IMR-90 (cell line): ENCODE measurements around the gene CMTM8.

Experiments
- MAFK ChIP-seq: IDR thresholded peaks from 2 replicates; pipeline ENCODE4 v1.6.1; 2012; ENCODE audit warnings: low read depth, low read length, improper control_type of control experiment
- MAZ ChIP-seq: IDR thresholded peaks from 2 replicates; pipeline ENCODE4 v1.6.1; 2012; ENCODE audit warnings: low read depth, mild to moderate bottlenecking, low read length, improper control_type of control experiment, moderate library complexity, borderline replicate concordance
- POLR2A ChIP-seq: IDR thresholded peaks from 2 replicates; pipeline ENCODE4 v1.6.1; 2012; ENCODE audit warnings: mild to moderate bottlenecking, low read depth, low read length
- RAD21 ChIP-seq: IDR thresholded peaks from 2 replicates; pipeline ENCODE4 v1.6.1; 2012; ENCODE audit warnings: low read length, improper control_type of control experiment
- SMC3 ChIP-seq: fragments of 150-350 bp; IDR thresholded peaks from 2 replicates; pipeline ENCODE4 v1.6.1; 2016; ENCODE audit warnings: low read depth, mild to moderate bottlenecking, antibody characterized with exemption, low read length, moderate library complexity
- TF ChIP-seq, protein P1 (sequence below): conservative IDR thresholded peaks from 2 replicates; pipeline ENCODE4 v1.5.1; 2012; ENCODE audit warnings: mild to moderate bottlenecking, low read depth, low read length, improper control_type of control experiment

DNA sequence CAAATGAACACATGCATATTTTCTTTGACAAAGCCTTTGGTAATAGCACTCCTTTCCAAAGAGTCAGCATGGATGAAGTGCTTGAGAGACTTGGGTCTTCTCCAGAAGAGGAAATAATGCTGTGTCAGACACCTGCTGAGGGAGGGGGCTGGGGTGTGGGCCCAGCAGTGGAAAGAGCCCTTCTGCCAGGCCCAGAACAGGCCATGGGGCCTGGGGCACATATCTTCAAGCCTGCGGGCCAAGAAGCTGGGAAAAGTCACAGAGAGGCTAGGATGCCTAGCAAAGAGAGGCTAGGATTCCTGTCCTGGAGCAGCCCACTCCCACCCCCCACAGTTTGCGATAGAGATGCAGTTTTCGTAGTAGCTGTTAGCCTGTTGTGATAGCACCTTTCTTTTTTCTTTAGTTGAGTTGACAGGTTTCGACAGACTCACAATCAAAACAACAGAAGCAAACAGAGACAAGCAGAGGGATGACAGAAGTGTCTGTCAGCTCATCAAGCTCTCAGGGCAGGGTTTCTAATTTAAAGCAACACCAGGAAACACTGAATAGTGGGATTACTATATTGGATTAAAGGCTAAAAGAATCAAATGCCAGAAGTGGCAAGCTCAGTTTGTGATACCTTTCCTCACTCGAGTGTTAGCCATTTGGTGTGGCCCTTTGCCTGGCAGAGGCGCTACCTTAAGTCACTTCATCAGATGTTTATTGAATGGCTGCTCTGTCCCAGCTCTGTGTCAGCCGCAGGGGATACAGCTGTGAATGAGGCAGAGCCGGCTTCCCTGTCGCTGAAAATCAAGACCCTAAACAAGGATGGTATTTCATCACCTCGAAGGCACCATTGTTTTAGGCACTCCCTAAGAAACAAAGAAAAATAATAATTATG, 172.1 kb downstream of the CMTM8 start:
- no peak for TF ChIP-seq POLR2A
- TF ChIP-seq, protein P1, sequence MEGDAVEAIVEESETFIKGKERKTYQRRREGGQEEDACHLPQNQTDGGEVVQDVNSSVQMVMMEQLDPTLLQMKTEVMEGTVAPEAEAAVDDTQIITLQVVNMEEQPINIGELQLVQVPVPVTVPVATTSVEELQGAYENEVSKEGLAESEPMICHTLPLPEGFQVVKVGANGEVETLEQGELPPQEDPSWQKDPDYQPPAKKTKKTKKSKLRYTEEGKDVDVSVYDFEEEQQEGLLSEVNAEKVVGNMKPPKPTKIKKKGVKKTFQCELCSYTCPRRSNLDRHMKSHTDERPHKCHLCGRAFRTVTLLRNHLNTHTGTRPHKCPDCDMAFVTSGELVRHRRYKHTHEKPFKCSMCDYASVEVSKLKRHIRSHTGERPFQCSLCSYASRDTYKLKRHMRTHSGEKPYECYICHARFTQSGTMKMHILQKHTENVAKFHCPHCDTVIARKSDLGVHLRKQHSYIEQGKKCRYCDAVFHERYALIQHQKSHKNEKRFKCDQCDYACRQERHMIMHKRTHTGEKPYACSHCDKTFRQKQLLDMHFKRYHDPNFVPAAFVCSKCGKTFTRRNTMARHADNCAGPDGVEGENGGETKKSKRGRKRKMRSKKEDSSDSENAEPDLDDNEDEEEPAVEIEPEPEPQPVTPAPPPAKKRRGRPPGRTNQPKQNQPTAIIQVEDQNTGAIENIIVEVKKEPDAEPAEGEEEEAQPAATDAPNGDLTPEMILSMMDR = no peak
- no peak for TF ChIP-seq RAD21
- TF ChIP-seq MAFK = no peak
- no peak for TF ChIP-seq SMC3
- TF ChIP-seq MAZ = no peak
